Kidney epithelial cell (primary cell): ENCODE measurements around the gene UROC1. TPM values are rescaled to one million over a fixed set of nuclear protein-coding genes. Genes with fewer than 3 reads are reported as not detected.

ENCODE experiments used
- DNase-seq: peaks from one replicate; pipeline ENCODE4 v3.0.0-alpha.2; 2010; ENCODE audit warnings: low read depth
- H3K27me3 ChIP-seq: 2 replicates; pipeline ENCODE4 v1.6.0; 2011; ENCODE audit warnings: low read length; ENCODE audit not compliant: control insufficient read depth, insufficient read depth
- H3K36me3 ChIP-seq: 2 replicates; pipeline ENCODE4 v1.5.1; 2011; ENCODE audit warnings: low read length; ENCODE audit not compliant: control insufficient read depth, insufficient read depth
- H3K4me3 ChIP-seq: 2 replicates; pipeline ENCODE4 v1.5.1; 2011; ENCODE audit warnings: low read depth, mild to moderate bottlenecking, control low read depth, low read length
- CTCF ChIP-seq: IDR thresholded peaks from 2 replicates; pipeline ENCODE4 v1.5.1; 2011; ENCODE audit warnings: mild to moderate bottlenecking, moderate library complexity, low read length, control low read depth, inconsistent platforms; ENCODE audit not compliant: insufficient read depth, poor library complexity, severe bottlenecking
- total RNA-seq: library from RNA; depleted of rRNA; stranded (reverse); fragments of >200 nt; gene quantifications from 2 replicates; pipeline ENCODE4 v1.2.3, GENCODE V29; 2015

UROC1 gene
- total RNA-seq, 1 donor from 2014 or later = not detected

GRCh38 chr3:126526668-126527005 is 9.1 kb upstream of the UROC1 start:
- Histone ChIP-seq H3K36me3 (no peaks in the 10 kb centered on the region), H3K27me3 (peaks cover 40% of the 10 kb centered on the region), H3K4me3 (no peak overlapping the region)
- no peak for TF ChIP-seq CTCF
- no peak for DNase-seq

- no peak for DNase-seq
- Histone ChIP-seq H3K36me3 (no peaks in the 10 kb centered on the region), H3K4me3 (no peak overlapping the region), H3K27me3 (peaks cover 40% of the 10 kb centered on the region)
- TF ChIP-seq CTCF = no peak
These were observed 8.5 kb upstream of the UROC1 start for GRCh38 chr3:126525853-126526667.

- DNase-seq = no peak
- no peak for TF ChIP-seq CTCF
- Histone ChIP-seq H3K27me3 (peaks cover 33% of the 10 kb centered on the region), H3K4me3 (no peak overlapping the region), H3K36me3 (no peaks in the 10 kb centered on the region)
These were observed 7.7 kb upstream of the UROC1 start for GRCh38 chr3:126525091-126525852.

GRCh38 chr3:126524429-126524988 is 6.9 kb upstream of the UROC1 start:
- H3K36me3 ChIP-seq = no peaks in the 10 kb centered on the region
- no peak for TF ChIP-seq CTCF
- peaks cover 36% of the 10 kb centered on the region for H3K27me3 ChIP-seq
- DNase-seq = no peak
- H3K4me3 ChIP-seq = peak overlapping the region; percentile 11

- H3K27me3 ChIP-seq = peaks cover 36% of the 10 kb centered on the region
- TF ChIP-seq CTCF = no peak
- no peak for DNase-seq
- peak within 1 kb of the TSS; percentile 15 for H3K4me3 ChIP-seq
- H3K36me3 ChIP-seq = no peaks in the 10 kb centered on the region
These were observed 6.3 kb upstream of the UROC1 start, which contains the start of gene CHST13 for GRCh38 chr3:126523745-126524428. TSS of gene CHST13 (plus strand) at chr3:126524155. CDS start at chr3:126524333, 178 bp downstream.
